HPDE6-E6E7 (cell line): ENCODE data around the gene LRMDA.

ENCODE experiments used
- DNase-seq: peaks from one replicate; pipeline ENCODE4 v3.0.0; 2011; ENCODE audit warnings: missing footprints; ENCODE audit errors: extremely low spot score

LRMDA gene

DNA sequence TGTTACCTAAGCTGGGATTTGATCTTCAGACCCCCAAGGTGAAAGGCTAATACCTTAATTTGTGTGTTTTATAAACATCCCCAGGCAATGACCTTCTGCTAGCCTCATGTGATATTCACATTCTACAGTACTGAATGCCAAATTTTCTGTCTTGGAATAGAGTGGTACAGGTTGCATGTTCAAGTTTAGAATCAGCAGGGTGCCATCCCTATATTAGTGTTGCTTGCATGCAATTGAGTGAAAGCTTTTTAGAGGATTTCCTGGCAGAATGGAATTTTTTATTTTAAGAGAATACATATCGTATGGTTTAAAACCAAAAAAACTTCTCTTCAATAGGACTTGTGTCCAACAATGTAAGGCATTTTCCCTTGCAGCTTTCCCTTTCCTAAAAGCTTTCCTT, 107.3 kb downstream of the LRMDA start:
- DNase-seq, result no peak

DNA sequence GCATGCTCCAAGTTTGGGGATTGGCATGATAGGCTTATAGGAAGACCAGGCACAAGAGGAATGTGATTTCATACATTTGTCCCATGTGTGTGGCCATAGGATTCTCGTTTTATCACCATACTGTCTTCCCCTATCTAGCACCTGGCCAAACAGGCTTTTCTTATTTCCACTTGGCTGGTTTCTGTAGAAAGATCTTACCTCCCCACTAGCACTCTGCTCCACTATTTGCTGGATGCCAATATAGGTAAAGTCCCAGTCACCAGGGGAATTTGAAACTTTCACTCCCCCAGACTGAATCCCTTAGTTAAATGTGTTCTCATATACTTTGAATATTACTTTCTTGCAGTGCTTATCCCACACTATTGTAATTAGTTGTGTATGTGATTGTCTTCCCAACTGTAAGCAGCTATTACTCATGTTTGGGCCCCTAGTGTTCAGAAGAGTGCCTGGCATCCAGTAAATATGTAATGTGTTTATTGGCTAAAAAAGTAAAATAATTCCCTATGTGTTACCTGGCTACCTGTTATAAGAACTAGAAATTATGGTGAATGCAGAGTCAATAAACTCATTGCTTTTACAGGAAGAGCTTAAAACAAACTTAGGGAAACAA, 109.0 kb downstream of the LRMDA start:
- DNase-seq, result no peak

- no peak for DNase-seq
These were observed 109.6 kb downstream of the LRMDA start for GRCh38 chr10:75540981-75541380.

GRCh38 chr10:75541411-75541810, 110.0 kb downstream of the LRMDA start:
- DNase-seq, result no peak

DNA sequence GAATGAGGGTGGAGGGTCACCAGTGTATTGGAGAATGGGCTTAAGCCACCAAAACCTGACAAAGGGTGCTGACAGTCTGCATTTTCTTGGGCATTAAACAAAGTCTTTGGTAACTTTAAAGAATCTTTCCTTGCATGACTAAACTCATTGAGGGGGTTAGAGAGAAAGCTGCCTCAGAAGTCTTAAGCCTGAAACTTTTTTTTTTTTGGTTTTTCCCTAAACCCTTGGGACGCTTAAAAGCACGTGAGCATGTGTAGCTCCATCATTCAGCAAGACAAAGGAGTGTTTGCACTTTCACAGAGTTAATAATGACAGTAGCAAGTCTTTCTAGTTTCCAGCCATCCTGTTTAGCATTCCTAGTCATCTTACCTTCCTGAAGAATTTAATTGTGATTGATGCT, 110.7 kb downstream of the LRMDA start:
- DNase-seq, result no peak

DNA sequence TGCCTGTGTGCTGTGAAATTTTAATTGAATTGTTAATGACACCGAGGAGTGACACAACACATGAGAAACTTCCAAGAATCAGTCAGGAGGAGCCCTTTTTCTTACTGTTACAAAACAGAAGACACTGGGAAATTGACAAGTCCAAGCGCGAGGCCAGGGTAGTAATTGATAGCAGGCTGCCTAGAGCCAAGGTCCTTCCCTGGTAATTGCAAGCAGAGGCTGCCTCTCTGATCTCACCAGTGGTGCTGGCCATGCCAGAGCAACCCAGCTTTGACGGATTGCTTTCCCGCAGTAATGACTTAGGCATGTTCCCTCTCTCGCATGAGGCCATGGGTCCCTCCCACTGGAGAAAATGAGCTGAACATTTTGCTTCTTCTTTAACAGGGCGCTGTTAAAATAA, 111.5 kb downstream of the LRMDA start:
- DNase-seq, result no peak

- DNase-seq, result no peak
These were observed 113.0 kb downstream of the LRMDA start for GRCh38 chr10:75544386-75544785.

DNA sequence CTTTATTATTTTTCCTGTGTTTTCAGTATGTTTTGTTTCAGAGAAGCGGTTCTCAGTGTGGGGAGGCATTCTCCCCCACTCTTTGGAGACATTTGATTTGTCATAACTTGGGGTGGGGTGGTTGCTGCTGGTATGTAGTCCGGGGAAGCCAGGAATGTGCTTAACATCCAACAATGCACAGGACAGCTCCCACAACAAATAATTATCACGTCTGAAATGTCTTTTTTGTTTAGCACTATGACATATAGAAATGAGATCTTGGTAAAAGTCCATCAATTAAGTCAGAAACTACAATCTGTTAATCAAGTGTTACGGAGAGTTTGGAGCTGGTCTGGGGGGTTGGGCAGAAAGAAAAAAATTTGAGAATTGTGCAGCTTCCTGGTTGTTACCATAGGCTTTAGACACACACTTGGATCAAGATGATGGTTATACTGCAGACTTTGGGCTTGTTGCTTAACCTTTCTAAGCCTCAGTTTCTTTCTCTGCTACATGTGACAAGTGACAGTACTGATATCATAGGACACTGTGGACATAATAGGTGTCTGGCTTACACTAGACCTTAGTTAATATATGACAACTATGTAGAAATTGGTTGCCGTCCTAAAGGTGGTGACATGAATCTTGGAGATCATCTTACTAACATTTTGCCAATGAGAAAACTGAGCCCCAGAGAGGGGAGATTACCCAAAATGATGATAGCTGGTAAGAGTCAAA, 113.7 kb downstream of the LRMDA start:
- DNase-seq, result no peak

DNA sequence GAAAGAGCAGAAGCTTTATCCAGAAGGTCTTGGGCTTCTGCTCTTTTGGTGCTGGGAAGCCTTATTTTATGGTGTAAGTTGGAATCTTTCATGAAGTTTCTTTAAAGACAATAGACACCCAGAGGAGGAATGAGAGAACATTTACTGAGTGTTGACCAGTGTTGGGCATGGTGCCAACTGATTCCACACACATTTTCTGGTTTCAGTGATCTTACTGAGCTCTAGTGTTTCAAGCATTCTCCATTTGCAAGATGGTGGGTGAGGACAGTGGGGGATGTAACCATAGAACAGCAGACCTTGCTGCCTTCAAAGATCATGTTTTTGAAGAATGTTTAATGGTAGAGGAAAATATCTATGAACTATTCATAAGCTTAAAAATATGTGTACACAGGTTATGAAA, 114.6 kb downstream of the LRMDA start:
- DNase-seq, result no peak

DNA sequence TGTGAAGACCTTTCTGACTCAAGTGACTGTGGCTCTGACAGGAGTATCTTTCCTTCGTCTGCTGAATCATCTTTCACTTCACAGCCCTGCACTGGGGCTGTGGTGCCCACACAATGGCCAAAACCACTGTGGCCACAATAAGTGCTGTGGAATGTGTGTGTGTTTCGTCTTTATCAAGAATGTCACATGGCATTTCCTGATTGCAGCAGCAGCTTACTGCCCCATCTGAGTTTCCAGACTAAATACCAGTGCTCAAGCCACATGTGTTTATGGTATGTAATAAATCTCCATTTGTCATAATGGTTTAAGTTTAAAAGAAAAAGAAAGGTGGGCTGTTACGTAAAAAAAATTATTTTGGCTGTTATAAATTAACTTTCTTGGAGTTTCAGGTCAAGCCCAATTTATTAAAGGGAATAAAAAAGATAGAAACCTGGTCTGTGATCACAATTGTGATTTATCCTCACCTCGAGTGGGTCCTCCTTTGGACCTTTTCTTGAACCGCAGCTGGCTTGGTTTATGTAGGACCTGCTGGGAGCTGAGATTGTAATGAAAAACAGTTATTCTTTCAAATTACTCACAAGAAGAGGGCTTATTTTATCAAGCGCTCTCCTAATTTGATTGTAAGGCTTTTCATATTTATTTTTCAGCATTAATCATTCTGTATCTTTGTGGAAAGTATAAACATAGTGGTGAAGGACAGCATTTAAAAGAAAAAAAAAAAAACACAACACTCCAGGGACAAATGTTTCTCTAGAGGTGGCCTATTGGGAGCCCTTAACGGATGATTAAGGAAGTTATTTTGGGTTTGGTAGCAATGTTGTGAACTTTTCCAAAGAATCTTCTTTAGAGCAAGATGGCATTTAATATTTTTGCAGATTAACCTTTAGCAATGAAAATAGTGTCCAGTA, 116.2 kb downstream of the LRMDA start:
- DNase-seq, result no peak

DNA sequence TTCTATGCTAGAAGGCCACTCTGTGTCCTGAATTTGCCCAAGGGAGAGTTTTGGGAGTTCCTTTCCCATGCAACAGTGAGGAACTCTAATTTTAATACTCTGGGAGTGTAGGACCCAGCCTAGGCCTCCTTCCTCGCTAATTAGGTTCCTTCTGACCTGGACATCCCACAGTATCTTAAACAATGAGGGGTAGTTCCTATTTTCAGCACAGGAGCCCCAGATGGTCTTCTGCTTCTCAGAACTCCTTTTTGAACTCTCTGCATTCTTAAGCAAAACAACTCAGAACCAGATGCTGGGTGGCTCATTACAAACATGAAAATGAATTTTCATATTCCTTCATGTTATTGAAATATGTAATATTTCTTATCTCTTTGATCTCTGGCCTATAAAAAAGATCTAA, 116.9 kb downstream of the LRMDA start:
- no peak for DNase-seq

DNA sequence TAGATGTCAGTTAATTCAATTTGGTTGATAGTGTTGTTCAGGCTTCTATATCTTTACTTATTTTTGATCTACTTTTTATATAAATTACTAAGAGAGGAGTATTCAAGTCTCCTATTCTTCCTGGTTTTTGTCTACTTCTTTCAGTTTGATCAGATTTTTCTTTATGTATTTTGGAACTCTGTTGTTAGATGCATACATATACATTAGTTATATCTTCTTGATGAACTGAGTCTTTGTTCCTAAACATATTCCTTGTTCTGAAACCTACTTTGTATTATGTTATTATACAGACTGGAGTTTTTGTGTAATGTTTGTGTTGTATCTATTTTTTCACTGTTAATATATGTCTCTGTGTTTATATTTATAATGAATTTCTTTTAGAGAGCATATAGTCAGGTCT, 118.8 kb downstream of the LRMDA start:
- DNase-seq, result no peak

GRCh38 chr10:75552171-75552570, 120.7 kb downstream of the LRMDA start:
- DNase-seq, result no peak

DNA sequence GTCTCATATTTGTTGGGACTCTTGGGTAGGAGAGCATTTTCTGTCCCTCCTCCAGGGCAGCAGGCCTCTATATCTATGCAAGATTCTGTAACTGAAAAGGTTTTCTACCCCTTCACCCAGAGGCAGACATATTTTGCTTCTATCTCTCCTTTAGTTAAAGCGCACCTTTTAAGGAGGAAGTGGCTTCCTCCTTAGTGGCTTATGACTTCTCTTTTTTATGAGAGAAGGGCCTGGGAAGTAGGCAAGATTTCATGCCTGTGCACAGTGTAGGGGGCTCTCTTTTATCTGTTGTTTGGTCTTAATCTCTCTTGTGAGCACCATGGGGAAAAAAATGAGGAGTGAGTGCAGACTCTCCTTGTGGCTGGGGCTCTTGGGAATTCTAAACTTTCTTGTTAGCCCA, 122.1 kb downstream of the LRMDA start:
- DNase-seq, result no peak

GRCh38 chr10:75555323-75555722, 123.9 kb downstream of the LRMDA start:
- no peak for DNase-seq

GRCh38 chr10:75556320-75556719, 124.9 kb downstream of the LRMDA start:
- no peak for DNase-seq

DNA sequence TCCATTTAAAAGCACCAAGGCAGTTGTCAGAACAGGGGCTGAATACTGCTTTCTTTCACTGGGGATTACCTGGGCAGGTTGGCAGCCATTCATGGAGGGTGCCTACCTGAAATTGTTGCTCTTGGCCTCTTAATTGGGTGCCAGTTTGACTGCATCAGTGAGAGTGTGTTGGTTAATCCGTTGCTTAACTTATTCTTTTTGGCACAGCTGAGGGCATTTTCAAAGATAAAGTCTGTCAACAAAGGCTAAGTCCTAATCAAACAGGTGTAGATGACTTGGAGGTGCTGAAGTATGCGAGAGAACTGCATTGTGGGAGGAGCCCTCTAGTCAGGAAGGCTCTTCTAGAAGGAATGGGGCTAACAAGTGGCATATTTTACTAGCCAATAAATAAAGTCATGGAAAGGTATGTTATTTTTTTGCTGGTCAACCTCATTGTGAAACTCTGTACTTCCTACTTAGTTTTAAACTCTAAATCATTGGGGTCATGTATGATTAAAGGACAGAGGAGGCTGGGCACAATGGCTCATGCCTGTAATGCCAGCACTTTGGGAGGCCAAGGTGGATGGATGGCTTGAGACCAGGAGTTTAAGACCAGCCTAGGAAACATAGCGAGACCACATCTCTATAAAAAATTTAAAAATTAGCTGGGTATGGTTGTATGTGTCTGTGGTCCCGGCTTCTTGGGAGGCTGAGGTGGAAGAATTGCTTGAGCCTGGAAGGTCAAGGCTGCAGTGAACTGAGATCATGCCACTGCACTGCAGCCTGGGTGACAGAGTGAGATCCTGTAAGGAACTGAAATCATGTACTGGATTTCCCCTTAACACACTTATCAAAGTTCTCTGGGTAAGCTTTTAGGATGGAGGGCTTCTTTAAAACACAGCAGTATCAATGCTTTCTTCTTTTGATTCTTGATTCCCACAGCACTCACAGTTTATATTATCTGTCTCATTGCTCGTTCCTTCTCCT, 134.1 kb downstream of the LRMDA start:
- DNase-seq, result no peak

- no peak for DNase-seq
These were observed 137.2 kb downstream of the LRMDA start for GRCh38 chr10:75568450-75569130.

DNA sequence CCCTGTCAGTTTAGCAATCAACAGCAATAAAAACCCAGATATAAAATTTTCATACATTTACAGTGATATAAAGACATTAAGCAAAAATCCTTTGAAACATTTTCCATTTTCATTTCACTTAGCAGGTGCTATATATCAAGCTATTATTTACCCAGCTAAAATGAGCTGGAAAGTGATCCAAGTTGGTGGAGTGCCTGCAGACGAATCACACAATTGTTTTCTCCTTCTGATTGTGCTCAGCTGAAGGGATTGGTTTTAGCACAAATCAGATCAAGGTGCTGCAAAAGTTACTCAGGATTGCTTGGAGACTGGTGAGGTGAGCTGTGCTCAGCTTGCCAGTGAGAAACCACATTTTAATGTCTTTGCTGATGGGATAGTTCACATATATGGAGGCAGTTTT, 138.1 kb downstream of the LRMDA start:
- DNase-seq, result no peak

GRCh38 chr10:75572478-75572877, 141.1 kb downstream of the LRMDA start:
- no peak for DNase-seq

DNA sequence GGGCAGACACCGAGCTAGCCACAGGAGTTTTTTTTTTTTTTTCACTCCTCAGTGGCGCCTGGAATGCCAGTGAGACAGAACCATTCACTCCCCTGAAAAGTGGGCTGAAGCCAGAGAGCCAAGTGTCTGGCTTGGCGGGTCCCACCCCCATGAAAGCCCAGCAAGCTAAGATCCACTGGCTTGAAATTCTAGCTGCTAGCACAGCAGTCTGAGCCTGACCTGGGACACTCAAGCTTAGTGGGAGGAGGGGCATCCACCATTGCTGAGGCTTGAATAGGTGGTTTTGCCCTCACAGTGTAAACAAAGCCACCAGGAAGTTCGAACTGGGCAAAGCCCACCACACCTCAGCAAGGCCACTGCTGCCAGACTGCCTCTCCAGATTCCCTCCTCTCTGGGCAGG, 144.5 kb downstream of the LRMDA start:
- DNase-seq, result no peak
